HEK293 (cell line): Measurements from ENCODE around the gene DEFB113.

ENCODE experiments used
- BCL11A ChIP-seq: fragments of 450-650 bp; formaldehyde crosslinking; IDR thresholded peaks from 2 replicates; pipeline ENCODE4 v1.5.1; 2016; ENCODE audit warnings: low read depth, missing biosample characterization, missing genetic modification characterization
- CTCF ChIP-seq: fragments of 450-650 bp; formaldehyde crosslinking; IDR thresholded peaks from 2 replicates; pipeline ENCODE4 v1.5.1; 2016; ENCODE audit warnings: missing biosample characterization, missing genetic modification characterization
- REST ChIP-seq: fragments of 450-650 bp; formaldehyde crosslinking; IDR thresholded peaks from 2 replicates; pipeline ENCODE4 v1.5.1; 2016; ENCODE audit warnings: missing biosample characterization, missing genetic modification characterization
- SCRT2 ChIP-seq: fragments of 450-650 bp; formaldehyde crosslinking; IDR thresholded peaks from 2 replicates; pipeline ENCODE4 v1.5.1; 2016; ENCODE audit warnings: missing biosample characterization, missing genetic modification characterization
- YY2 ChIP-seq: fragments of 450-650 bp; formaldehyde crosslinking; IDR thresholded peaks from 2 replicates; pipeline ENCODE4 v1.5.1; 2016; ENCODE audit warnings: missing biosample characterization, missing genetic modification characterization
- ZNF274 ChIP-seq, 2 experiments: fragments of 200-500 bp in 1 of 2; fragments of 450-650 bp in 1 of 2; sonication (Bioruptor generic) in 1 of 2; formaldehyde crosslinking in 1 of 2; IDR thresholded peaks; 2 replicates each; pipeline versions ENCODE4 v1.5.1 to v1.6.1; 2014 to 2016; ENCODE audit warnings: borderline replicate concordance in 1 of 2, inconsistent platforms in 1 of 2, low read length in 1 of 2, missing biosample characterization in 1 of 2, missing genetic modification characterization in 1 of 2
- ZNF416 ChIP-seq: fragments of 450-650 bp; formaldehyde crosslinking; IDR thresholded peaks from 2 replicates; pipeline ENCODE4 v1.5.1; 2016; ENCODE audit warnings: missing biosample characterization, missing genetic modification characterization
- ZNF571 ChIP-seq: fragments of 450-650 bp; formaldehyde crosslinking; IDR thresholded peaks from 2 replicates; pipeline ENCODE4 v1.5.0; 2017; ENCODE audit warnings: missing biosample characterization, missing genetic modification characterization
- ZNF610 ChIP-seq: fragments of 450-650 bp; formaldehyde crosslinking; IDR thresholded peaks from 2 replicates; pipeline ENCODE4 v1.5.1; 2016; ENCODE audit warnings: missing biosample characterization, missing genetic modification characterization, borderline replicate concordance
- ZNF639 ChIP-seq: fragments of 450-650 bp; formaldehyde crosslinking; IDR thresholded peaks from 2 replicates; pipeline ENCODE4 v1.5.1; 2016; ENCODE audit warnings: missing biosample characterization, missing genetic modification characterization
- ZSCAN30 ChIP-seq: fragments of 450-650 bp; IDR thresholded peaks from 2 replicates; pipeline ENCODE4 v1.5.1; 2018; ENCODE audit warnings: missing biosample characterization, mild to moderate bottlenecking, missing genetic modification characterization, moderate library complexity

- no peak for TF ChIP-seq ZNF274 (IDR thresholded peaks at IDR 0.05; ENCODE audit: low read length)
- TF ChIP-seq ZNF274 (tag by site-specific recombination; IDR thresholded peaks at IDR 0.05; ENCODE audit: borderline replicate concordance): no peak
- TF ChIP-seq ZNF571 (tag by site-specific recombination): no peak
- no peak for TF ChIP-seq ZNF610
- no peak for TF ChIP-seq ZNF416 (tag by site-specific recombination)
- TF ChIP-seq CTCF (tag by site-specific recombination): no peak
- no peak for TF ChIP-seq BCL11A (tag by site-specific recombination)
- no peak for TF ChIP-seq SCRT2 (tag by site-specific recombination)
- TF ChIP-seq ZSCAN30 (tag by site-specific recombination): no peak
- no peak for TF ChIP-seq YY2 (tag by site-specific recombination)
- TF ChIP-seq REST: no peak
- no peak for TF ChIP-seq ZNF639 (tag by site-specific recombination)
Observed at GRCh38 chr6:50003139-50003538, 33.7 kb upstream of the DEFB113 start.
